IPS DF 6.9 (cell line): ENCODE results near the gene HLA-DRA.

Experiments
- DNase-seq: peaks from one replicate; pipeline ENCODE4 v3.0.0-alpha.2; 2013; ENCODE audit warnings: low read depth, low spot score
- H3K27ac ChIP-seq: one replicate; pipeline ENCODE4 v1.5.1; 2013; ENCODE audit warnings: low read length, control low read depth
- H3K27me3 ChIP-seq: 2 replicates; pipeline ENCODE4 v1.6.1; 2013; ENCODE audit warnings: mild to moderate bottlenecking, low read length; ENCODE audit not compliant: control insufficient read depth, insufficient read depth
- H3K36me3 ChIP-seq: 2 replicates; pipeline ENCODE4 v1.6.1; 2013; ENCODE audit warnings: low read length; ENCODE audit not compliant: control insufficient read depth, insufficient read depth
- H3K4me1 ChIP-seq: 2 replicates; pipeline ENCODE4 v1.6.1; 2013; ENCODE audit warnings: low read length; ENCODE audit not compliant: control insufficient read depth, insufficient read depth
- H3K4me3 ChIP-seq: 2 replicates; pipeline ENCODE4 v1.5.1; 2013; ENCODE audit warnings: mild to moderate bottlenecking, low read length
- H3K9me3 ChIP-seq: 2 replicates; pipeline ENCODE4 v1.6.1; 2013; ENCODE audit warnings: low read length, inconsistent platforms; ENCODE audit not compliant: control insufficient read depth, insufficient read depth
- WGBS: extraction: QIAGEN DNeasy Blood & Tissue Kit; methylation state at CpG from one replicate; pipeline ENCODE4 v1.1.7; 2013; ENCODE audit warnings: mixed read lengths, missing lambda C conversion rate; ENCODE audit not compliant: insufficient read length, insufficient coverage; 5-methylcytosine and 5-hydroxymethylcytosine counted together

The HLA-DRA gene

GRCh38 chr6:32475392-32476206 lies 35.9 kb downstream of the HLA-DRA start:
- no peaks in the 10 kb centered on the region for H3K36me3 ChIP-seq
- H3K9me3 ChIP-seq, result no peaks in the 10 kb centered on the region; the same call in 1 of the 2 replicates
- no CpG with 5 or more reads among the region's 13 CpGs for WGBS
- H3K4me3 ChIP-seq, result no peak overlapping the region
- no peaks in the 10 kb centered on the region for H3K27me3 ChIP-seq
- H3K4me1 ChIP-seq, result no peaks in the 10 kb centered on the region
- no peak for DNase-seq
- H3K27ac ChIP-seq, result no peak overlapping the region

- WGBS, result no CpG with 5 or more reads among the region's 26 CpGs
- no peak for DNase-seq
- no peak overlapping the region for H3K4me3 ChIP-seq
- no peaks in the 10 kb centered on the region for H3K4me1 ChIP-seq
- H3K27me3 ChIP-seq, result no peaks in the 10 kb centered on the region
- H3K36me3 ChIP-seq, result no peaks in the 10 kb centered on the region
- no peak overlapping the region for H3K27ac ChIP-seq
- no peaks in the 10 kb centered on the region for H3K9me3 ChIP-seq
Observed at GRCh38 chr6:32483968-32484613, 44.4 kb downstream of the HLA-DRA start.

DNA sequence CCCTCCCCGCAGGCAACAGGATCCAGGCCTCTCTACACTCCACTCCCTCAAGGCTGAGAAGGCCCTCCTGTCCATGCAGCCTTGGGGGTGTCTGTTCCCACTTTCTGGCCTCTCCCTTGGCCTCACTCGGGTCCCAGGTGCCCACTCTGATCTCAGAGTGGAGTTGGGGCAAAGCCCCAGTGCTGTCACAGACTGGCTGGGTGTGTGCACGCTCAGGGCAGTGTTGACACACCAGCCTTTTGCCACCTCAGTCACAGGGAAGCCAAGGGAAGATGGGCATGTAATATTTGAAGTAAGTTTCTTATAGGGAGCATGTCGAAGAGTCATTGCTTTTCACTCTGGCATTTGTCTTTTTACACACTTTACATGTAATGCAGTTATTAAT lies 44.9 kb downstream of the HLA-DRA start:
- WGBS, result no CpG with 5 or more reads among the region's 4 CpGs

DNA sequence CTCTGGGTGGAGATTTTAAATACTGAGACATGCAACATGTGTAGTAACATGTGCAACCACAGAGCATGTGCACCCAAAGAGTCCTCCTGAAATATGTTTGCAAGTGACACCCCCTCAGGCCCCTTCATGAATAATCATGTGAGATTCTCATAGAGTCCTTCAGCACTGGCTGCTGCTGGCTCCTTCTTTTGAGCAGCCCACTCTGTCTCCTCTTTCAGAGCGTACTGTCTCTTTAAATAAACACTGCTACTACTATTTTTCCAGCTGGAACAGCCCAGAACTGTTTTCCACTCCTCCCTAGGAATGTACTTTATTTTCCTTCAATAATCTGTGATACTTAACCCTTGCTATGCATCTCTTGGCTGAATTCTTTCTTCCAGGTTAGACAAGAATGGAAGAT lies 48.4 kb downstream of the HLA-DRA start:
- no peaks in the 10 kb centered on the region for H3K36me3 ChIP-seq
- WGBS, result no CpG with 5 or more reads among the region's 1 CpG
- no peaks in the 10 kb centered on the region for H3K27me3 ChIP-seq
- no peak overlapping the region for H3K4me3 ChIP-seq
- no peaks in the 10 kb centered on the region for H3K9me3 ChIP-seq
- H3K27ac ChIP-seq, result no peak overlapping the region
- no peaks in the 10 kb centered on the region for H3K4me1 ChIP-seq
- no peak for DNase-seq

More for the DNA sequence above, 44.9 kb downstream of the HLA-DRA start:
- Histone ChIP-seq H3K9me3 (no peaks in the 10 kb centered on the region), H3K4me3 (no peak overlapping the region), H3K4me1 (no peaks in the 10 kb centered on the region), H3K27ac (no peak overlapping the region), H3K27me3 (no peaks in the 10 kb centered on the region), H3K36me3 (no peaks in the 10 kb centered on the region)
- DNase-seq, result no peak

- no CpG with 5 or more reads among the region's 1 CpG for WGBS
- H3K4me3 ChIP-seq, result no peak overlapping the region
- H3K27me3 ChIP-seq, result no peaks in the 10 kb centered on the region
Observed at GRCh38 chr6:32491700-32492099, 52.0 kb downstream of the HLA-DRA start.

GRCh38 chr6:32492351-32492750 lies 52.7 kb downstream of the HLA-DRA start:
- no peak overlapping the region for H3K4me3 ChIP-seq
- no peaks in the 10 kb centered on the region for H3K9me3 ChIP-seq
- H3K36me3 ChIP-seq, result no peaks in the 10 kb centered on the region
- no peaks in the 10 kb centered on the region for H3K4me1 ChIP-seq
- no peaks in the 10 kb centered on the region for H3K27me3 ChIP-seq
- no peak for DNase-seq
- H3K27ac ChIP-seq, result no peak overlapping the region

More at GRCh38 chr6:32491700-32492099, 52.0 kb downstream of the HLA-DRA start:
- no peaks in the 10 kb centered on the region for H3K9me3 ChIP-seq
- no peaks in the 10 kb centered on the region for H3K4me1 ChIP-seq
- H3K27ac ChIP-seq, result no peak overlapping the region
- H3K36me3 ChIP-seq, result no peaks in the 10 kb centered on the region
- no peak for DNase-seq
